VCaP (cell line): ENCODE data around the gene CFAP221.

Experiments used
- H3K27ac ChIP-seq: fragments of 450-650 bp; 2 replicates; pipeline ENCODE4 v1.5.1; 2017
- CTCF ChIP-seq: fragments of 450-650 bp; conservative IDR thresholded peaks from 2 replicates; pipeline ENCODE4 v1.5.1; 2017; ENCODE audit warnings: mild to moderate bottlenecking, moderate library complexity

Gene CFAP221

GRCh38 chr2:119536707-119537106, 7.5 kb upstream of the CFAP221 start:
- no peak overlapping the region for H3K27ac ChIP-seq
- TF ChIP-seq CTCF, result no peak

DNA sequence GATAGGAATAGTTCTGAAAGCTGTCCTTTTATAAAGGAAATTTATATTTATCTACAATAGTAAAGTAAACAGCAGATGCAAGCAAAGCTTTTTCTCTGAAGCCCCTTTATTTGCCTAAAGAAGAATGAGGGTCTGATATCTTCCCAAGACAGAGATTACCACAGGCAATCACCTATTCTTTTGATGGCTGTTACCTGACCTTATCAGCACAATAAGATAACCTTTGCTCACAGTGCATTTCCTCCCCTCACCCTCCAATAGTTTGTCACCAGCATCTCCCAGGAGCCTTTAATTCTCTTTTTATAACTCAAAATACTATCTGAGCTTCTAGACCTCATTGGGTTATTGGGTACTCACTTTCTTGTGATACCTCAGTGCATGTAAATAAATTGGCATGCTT, 6.5 kb upstream of the CFAP221 start:
- no peak overlapping the region for H3K27ac ChIP-seq
- no peak for TF ChIP-seq CTCF

DNA sequence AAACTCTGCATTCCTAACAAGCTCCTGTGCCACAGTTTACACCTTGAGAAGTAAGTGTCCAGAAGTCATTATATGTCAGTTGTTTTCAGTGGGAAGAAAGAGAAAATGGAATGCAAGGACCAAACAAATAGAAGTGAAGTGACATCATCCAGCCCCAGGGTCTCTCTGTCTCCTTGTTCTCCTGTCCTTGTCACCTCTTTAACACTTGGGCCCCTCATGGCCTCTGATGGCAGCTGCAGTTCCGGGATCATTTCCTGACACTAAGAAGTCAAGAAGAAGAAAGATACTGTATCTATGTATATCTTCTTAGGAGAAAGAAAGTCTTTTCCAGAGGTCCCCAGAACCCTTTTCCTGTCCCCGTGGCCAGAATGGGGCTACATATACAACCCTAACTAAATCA, 2.8 kb upstream of the CFAP221 start:
- no peak overlapping the region for H3K27ac ChIP-seq
- TF ChIP-seq CTCF, result no peak

DNA sequence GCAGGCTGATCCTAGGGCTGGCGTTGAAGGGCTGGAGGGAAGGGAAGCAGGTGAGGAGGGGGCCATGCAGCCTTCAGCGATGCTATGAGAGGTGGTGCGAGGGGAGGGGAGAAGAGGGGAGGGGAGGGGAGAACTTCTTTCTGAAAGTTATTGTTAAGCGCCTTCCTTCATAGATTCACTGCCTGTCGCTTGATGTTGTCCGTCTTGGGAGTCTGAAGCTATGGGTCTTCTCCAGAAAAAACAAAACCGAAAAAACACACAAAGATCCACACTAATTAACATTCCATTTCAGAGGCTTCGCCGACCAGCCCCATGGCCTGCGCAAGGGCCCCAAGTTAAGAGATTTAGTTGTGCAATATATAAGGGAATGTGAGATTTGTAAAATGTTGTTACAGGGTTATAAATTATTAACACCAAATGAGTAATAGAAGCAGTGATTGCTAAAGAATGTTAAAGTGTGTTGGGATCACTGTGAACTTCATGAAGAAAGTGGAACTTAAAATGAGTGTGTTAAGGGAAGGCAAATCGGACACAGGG, 758 bp downstream of the CFAP221 start:
- H3K27ac ChIP-seq, result no peak overlapping the region
- no peak for TF ChIP-seq CTCF

- TF ChIP-seq CTCF, result no peak
- no peak overlapping the region for H3K27ac ChIP-seq
Observed at GRCh38 chr2:119545754-119546446, 1.7 kb downstream of the CFAP221 start.

- no peak for TF ChIP-seq CTCF
- no peak overlapping the region for H3K27ac ChIP-seq
Observed at GRCh38 chr2:119546447-119546767, 2.2 kb downstream of the CFAP221 start.

DNA sequence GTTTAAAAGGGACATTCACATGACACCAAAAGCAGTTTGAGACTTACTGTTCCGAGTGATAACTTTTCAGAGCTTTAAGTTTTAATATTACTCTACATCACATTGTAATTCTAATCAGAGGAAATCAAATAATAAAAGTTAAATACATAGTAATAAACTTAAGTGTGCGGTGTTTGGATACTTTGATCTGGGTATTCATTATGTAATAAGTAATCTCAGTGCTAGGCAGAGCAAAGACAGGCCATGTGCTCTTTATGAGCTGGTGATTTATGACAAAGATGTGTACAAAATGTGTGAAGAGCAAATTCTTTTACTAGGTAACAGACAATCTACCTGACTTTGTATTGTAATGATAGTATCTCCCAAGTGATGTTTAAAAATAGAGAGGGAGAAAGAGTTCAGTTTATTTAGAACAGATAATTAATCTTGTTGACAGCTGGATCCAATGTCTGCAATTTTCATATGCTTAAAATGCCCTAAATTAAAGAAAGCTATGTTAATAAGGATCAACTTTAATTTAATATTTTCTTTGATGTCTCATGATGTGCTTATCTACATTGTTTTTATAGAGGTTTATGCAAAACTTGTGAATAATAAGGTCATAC, 4.4 kb downstream of the CFAP221 start:
- H3K27ac ChIP-seq, result no peak overlapping the region
- no peak for TF ChIP-seq CTCF
